HCT116 (cell line): ENCODE measurements around the gene IGIP. TPM values are rescaled to one million over a fixed set of nuclear protein-coding genes. Genes with fewer than 3 reads are reported as not detected.

Experiments used
- ATAC-seq: fragments of 200-7000 bp; cut with Tn5 transposase; 2 replicates; pipeline ENCODE4 v1.9.1; 2020; ENCODE audit warnings: mild to moderate bottlenecking, moderate library complexity
- BruUV-seq: library from RNA; stranded (reverse); fragments of 400-500 nt; replicated peaks from 2 replicates; lab custom pipeline; 2021; lab: Mats Ljungman, UMichigan
- CTCF ChIA-PET: fragments of 300-600 bp; sonication (Branson Sonifier 250); formaldehyde crosslinking; loops from one replicate; lab custom pipeline; 2021; ENCODE audit warnings: antibody characterized with exemption; lab: Charles Lee
- POLR2A ChIA-PET: fragments of 300-600, 350-600 bp; sonication (Branson Sonifier 250); formaldehyde crosslinking; loops from one replicate; lab custom pipeline; 2021; ENCODE audit warnings: antibody characterized with exemption; lab: Charles Lee
- RAD21 ChIA-PET, 2 experiments: fragments of 300-600 bp; sonication (Branson Sonifier 250); formaldehyde crosslinking; loops; one replicate each; lab custom pipeline; 2023; ENCODE audit warnings: low total read pairs in 2 of 2; ENCODE audit not compliant: uncharacterized antibody in 2 of 2, unreplicated experiment in 2 of 2, low non-redundant PET in 1 of 2; lab: Charles Lee
- DNase-seq: peaks from one replicate; pipeline ENCODE4 v3.0.0-alpha.2; 2010; ENCODE audit warnings: low read depth, low spot score
- H2AFZ ChIP-seq: fragments of 200-600 bp; shearing (Covaris generic), sonication (generic); 2 replicates; pipeline ENCODE4 v1.6.1; 2017; ENCODE audit warnings: low read depth, mixed run types, mixed read lengths, antibody characterized with exemption, low read length; ENCODE audit not compliant: poor library complexity, severe bottlenecking
- H3K27ac ChIP-seq: 2 replicates; pipeline ENCODE4 v1.5.1; 2012; ENCODE audit warnings: low read depth, low read length
- H3K27me3 ChIP-seq: fragments of 200-600 bp; sonication (generic); 2 replicates; pipeline ENCODE4 v1.6.1; 2016; ENCODE audit warnings: mixed run types, low read length, mixed read lengths; ENCODE audit not compliant: insufficient read depth
- H3K36me3 ChIP-seq, 2 experiments: fragments of 200-500 bp in 1 of 2; fragments of 200-600 bp in 1 of 2; sonication (Bioruptor generic) in 1 of 2; sonication (generic) in 1 of 2; 2 replicates each; pipeline versions ENCODE4 v1.5.1 to v1.6.1; 2014 to 2016; ENCODE audit warnings: low read length in 2 of 2, inconsistent platforms in 1 of 2, mixed read lengths in 1 of 2, mixed run types in 1 of 2; ENCODE audit not compliant: insufficient read depth in 2 of 2, control insufficient read depth in 1 of 2
- H3K4me1 ChIP-seq, 2 experiments: fragments of 200-600 bp in 1 of 2; sonication (generic) in 1 of 2; 2 replicates each; pipeline versions ENCODE4 v1.5.1 to v1.6.1; 2012 to 2017; ENCODE audit warnings: low read length in 2 of 2, inconsistent platforms in 1 of 2, mild to moderate bottlenecking in 1 of 2, mixed read lengths in 1 of 2, mixed run types in 1 of 2, moderate library complexity in 1 of 2; ENCODE audit not compliant: insufficient read depth in 2 of 2, control insufficient read depth in 1 of 2
- H3K4me2 ChIP-seq: fragments of 200-600 bp; sonication (generic); 2 replicates; pipeline ENCODE4 v1.6.1; 2017; ENCODE audit warnings: mixed run types, low read length, mixed read lengths
- H3K4me3 ChIP-seq, 2 experiments: fragments of 200-600 bp in 1 of 2; sonication (generic) in 1 of 2; replicated peaks in 1 of 2; 2 replicates each; pipeline ENCODE4 v1.5.1; 2011 to 2016; ENCODE audit warnings: low read length in 2 of 2, control low read depth in 1 of 2, low read depth in 1 of 2, mild to moderate bottlenecking in 1 of 2, mixed read lengths in 1 of 2, mixed run types in 1 of 2
- H3K79me2 ChIP-seq: fragments of 200-600 bp; sonication (generic); 2 replicates; pipeline ENCODE4 v1.6.1; 2017; ENCODE audit warnings: mild to moderate bottlenecking, mixed run types, low read length, moderate library complexity, mixed read lengths; ENCODE audit not compliant: insufficient read depth
- H3K9ac ChIP-seq: fragments of 200-600 bp; sonication (generic); 2 replicates; pipeline ENCODE4 v1.6.1; 2016; ENCODE audit warnings: low read length, mixed read lengths
- H3K9me2 ChIP-seq: fragments of 200-600 bp; sonication (generic), shearing (Covaris generic); 2 replicates; pipeline ENCODE4 v1.6.1; 2017; ENCODE audit warnings: mixed run types, mild to moderate bottlenecking, moderate library complexity; ENCODE audit not compliant: insufficient read depth
- H3K9me3 ChIP-seq, 2 experiments: fragments of 200-500 bp in 1 of 2; fragments of 200-600 bp in 1 of 2; sonication (Bioruptor generic) in 1 of 2; sonication (generic) in 1 of 2; 2 replicates each; pipeline ENCODE4 v1.6.1; 2014 to 2017; ENCODE audit warnings: low read length in 2 of 2, mixed read lengths in 2 of 2, inconsistent platforms in 1 of 2, low read depth in 1 of 2, mild to moderate bottlenecking in 1 of 2, mixed run types in 1 of 2, moderate library complexity in 1 of 2; ENCODE audit not compliant: control insufficient read depth in 1 of 2, insufficient read depth in 1 of 2
- H4K20me1 ChIP-seq: fragments of 200-600 bp; sonication (generic), shearing (Covaris generic); 2 replicates; pipeline ENCODE4 v1.6.1; 2017; ENCODE audit warnings: mixed run types, mild to moderate bottlenecking, moderate library complexity; ENCODE audit not compliant: insufficient read depth
- ATF3 ChIP-seq: IDR thresholded peaks from 2 replicates; pipeline ENCODE4 v1.6.1; 2012
- CEBPB ChIP-seq: IDR thresholded peaks from 2 replicates; pipeline ENCODE4 v1.6.1; 2012; ENCODE audit warnings: low read depth
- CTCF ChIP-seq, 3 experiments: fragments of 200-600 bp in 1 of 3; sonication (generic) in 1 of 3; IDR thresholded peaks in 2 of 3; conservative IDR thresholded peaks in 1 of 3; 2 replicates each; pipeline ENCODE4 v1.5.1; 2012 to 2017; ENCODE audit warnings: low read depth in 2 of 3, low read length in 2 of 3, antibody characterized with exemption in 1 of 3, borderline replicate concordance in 1 of 3, control low read depth in 1 of 3, mild to moderate bottlenecking in 1 of 3, mixed read lengths in 1 of 3, mixed run types in 1 of 3, moderate library complexity in 1 of 3; ENCODE audit not compliant: insufficient read depth in 1 of 3
- EGR1 ChIP-seq: IDR thresholded peaks from 2 replicates; pipeline ENCODE4 v1.6.1; 2012; ENCODE audit warnings: low read depth
- EZH2phosphoT487 ChIP-seq: fragments of 200-600 bp; IDR thresholded peaks from 2 replicates; pipeline ENCODE4 v1.6.1; 2018; ENCODE audit warnings: antibody characterized with exemption, borderline replicate concordance
- intact Hi-C: fragments of 100-400 bp; cut with micrococcal nuclease; formaldehyde crosslinking; loops from 2 replicates; pipeline ENCODE4 v1.10.0; 2022
- total RNA-seq: library from RNA; stranded (reverse); gene quantifications from one replicate; pipeline ENCODE4 v1.2.1, GENCODE V29; 2021; ENCODE audit not compliant: unreplicated experiment

IGIP gene
- total RNA-seq, 1 experiment from 2014 or later = 5.2 TPM

GRCh38 chr5:140076142-140076541 lies 49.6 kb upstream of the IGIP start:
- H4K20me1 ChIP-seq = no peaks in the 10 kb centered on the region
- H3K4me1 ChIP-seq = 0 out of 4 replicates have a peak, but pooled peaks cover 0 to 4% of the 10 kb centered on the region in 2 experiments
- CTCF ChIA-PET = interaction anchor here (1.0 to 4.6 kb wide), 6 partner anchors 56 to 280 kb away, joined by 3 to 39 read pairs (median 4); no protein-coding TSS in a partner anchor

GRCh38 chr5:140076788-140077187 lies 48.9 kb upstream of the IGIP start:
- no peak overlapping the region for H3K4me3 ChIP-seq
- no peaks in the 10 kb centered on the region for H3K9me3 ChIP-seq
- ATAC-seq = no peak
- TF ChIP-seq CEBPB (no peak), EGR1 (no peak), CTCF (IDR thresholded peaks at IDR 0.05 in 2 of 3, conservative IDR thresholded peaks at IDR 0.05 in 1 of 3; ENCODE audit: borderline replicate concordance in 1 of 3, insufficient read depth in 1 of 3, low read depth in 2 of 3, low read length in 2 of 3) (no peak), EZH2phosphoT487 (no peak)
- TF ChIP-seq, all 23 proteins: peak for 0
- Histone ChIP-seq H3K36me3 (no peaks in the 10 kb centered on the region), H3K4me2 (no peak overlapping the region), H4K20me1 (no peaks in the 10 kb centered on the region), H3K4me1 (0 out of 4 replicates have a peak, but pooled peaks cover 0 to 4% of the 10 kb centered on the region in 2 experiments), H3K9ac (no peak overlapping the region), H3K27ac (no peak overlapping the region), H3K27me3 (no peaks in the 10 kb centered on the region), H3K9me2 (no peaks in the 10 kb centered on the region), H2AFZ (peak overlapping the region; percentile 63), H3K79me2 (no peaks in the 10 kb centered on the region)
- POLR2A ChIA-PET = no interaction called here
- no TSS peak for BruUV-seq
- intact Hi-C loops = loop anchor here (10.0 kb wide), 2 partner anchors 148 to 278 kb away; no protein-coding TSS in a partner anchor
- no peak for DNase-seq
- RAD21 ChIA-PET = no interaction called here
- CTCF ChIA-PET = interaction anchor here (4.6 kb wide), 1 partner anchor 66 kb away, joined by 39 read pairs; no protein-coding TSS in a partner anchor

More at GRCh38 chr5:140076142-140076541, 49.6 kb upstream of the IGIP start:
- Histone ChIP-seq H3K36me3 (no peaks in the 10 kb centered on the region), H3K79me2 (no peaks in the 10 kb centered on the region), H3K9ac (no peak overlapping the region), H3K27me3 (no peaks in the 10 kb centered on the region), H3K9me3 (no peaks in the 10 kb centered on the region), H2AFZ (no peak overlapping the region), H3K4me2 (no peak overlapping the region), H3K27ac (no peak overlapping the region), H3K4me3 (no peak overlapping the region), H3K9me2 (no peaks in the 10 kb centered on the region)
- POLR2A ChIA-PET = no interaction called here
- DNase-seq (no peak), ATAC-seq (no peak)
- no peak for TF ChIP-seq ATF3
- no TSS peak for BruUV-seq
- RAD21 ChIA-PET = no interaction called here
- intact Hi-C loops = loop anchor here (10.0 kb wide), 2 partner anchors 149 to 279 kb away; no protein-coding TSS in a partner anchor
